Skeletal muscle tissue (tissue), 5 donors: Measurements from ENCODE around the gene WDR53. TPM values are rescaled to one million over a fixed set of nuclear protein-coding genes. Genes with fewer than 3 reads are reported as not detected.
"Not testable (repeated sequence)": the region's sequence is repeated elsewhere in the genome, so short reads cannot be mapped to it uniquely, and the experiment has no call there.

Experiments
- H3K27ac ChIP-seq: one replicate; pipeline ENCODE4 v1.7.0; 2013; ENCODE audit warnings: mild to moderate bottlenecking, low read depth, low read length, inconsistent platforms
- H3K27me3 ChIP-seq, 3 donors: one replicate each; pipeline ENCODE4 v1.7.0; 2013; ENCODE audit warnings: low read length in 3 of 3; ENCODE audit not compliant: control insufficient read depth in 3 of 3, insufficient read depth in 3 of 3
- H3K36me3 ChIP-seq, 3 donors: one replicate each; pipeline ENCODE4 v1.7.0; 2013; ENCODE audit warnings: low read length in 3 of 3; ENCODE audit not compliant: control insufficient read depth in 3 of 3, insufficient read depth in 3 of 3
- H3K4me1 ChIP-seq, 3 donors: one replicate each; pipeline ENCODE4 v1.7.0; 2013; ENCODE audit warnings: low read length in 3 of 3, mild to moderate bottlenecking in 3 of 3; ENCODE audit not compliant: control insufficient read depth in 3 of 3, insufficient read depth in 3 of 3
- H3K4me3 ChIP-seq, 3 donors: one replicate each; pipeline ENCODE4 v1.7.0; 2013; ENCODE audit warnings: low read length in 3 of 3
- H3K9ac ChIP-seq, 3 donors: one replicate each; pipeline ENCODE4 v1.7.0; 2013; ENCODE audit warnings: low read length in 3 of 3, mild to moderate bottlenecking in 3 of 3, moderate library complexity in 2 of 3, low read depth in 1 of 3
- H3K9me3 ChIP-seq, 3 donors: one replicate each; pipeline ENCODE4 v1.7.0; 2013; ENCODE audit warnings: low read length in 3 of 3; ENCODE audit not compliant: control insufficient read depth in 3 of 3
- small RNA-seq: library from RNA; depleted of rRNA; stranded (forward); fragments of <200 nt; gene quantifications from one replicate; pipeline ENCODE3, GENCODE V24; 2014
- total RNA-seq: library from RNA; depleted of rRNA; stranded (reverse); fragments of >200 nt; gene quantifications from one replicate; pipeline ENCODE4 v1.2.3, GENCODE V29; 2014
- donor health status: Osteomylitis.

Gene WDR53
- total RNA-seq, 1 donor from 2014 or later: 6.8 TPM

- Histone ChIP-seq H3K36me3 (no peaks in the 10 kb centered on the region), H3K4me1 (peaks cover 0 to 19% (median 6%) of the 10 kb centered on the region in 3 donors), H3K27me3 (no peaks in the 10 kb centered on the region), H3K9me3 (peaks cover 0 to 3% (median 3%) of the 10 kb centered on the region in 3 donors), H3K9ac (peak overlapping the region; percentile 61 to 85 (median 71)), H3K4me3 (peak overlapping the region; percentile 62 to 79 (median 78)), H3K27ac (peak overlapping the region; percentile 86)
Observed at GRCh38 chr3:196513697-196514349, 54.5 kb downstream of the WDR53 start.

GRCh38 chr3:196511646-196512425 is 56.5 kb downstream of the WDR53 start:
- H3K27me3 ChIP-seq: not testable (repeated sequence)

DNA sequence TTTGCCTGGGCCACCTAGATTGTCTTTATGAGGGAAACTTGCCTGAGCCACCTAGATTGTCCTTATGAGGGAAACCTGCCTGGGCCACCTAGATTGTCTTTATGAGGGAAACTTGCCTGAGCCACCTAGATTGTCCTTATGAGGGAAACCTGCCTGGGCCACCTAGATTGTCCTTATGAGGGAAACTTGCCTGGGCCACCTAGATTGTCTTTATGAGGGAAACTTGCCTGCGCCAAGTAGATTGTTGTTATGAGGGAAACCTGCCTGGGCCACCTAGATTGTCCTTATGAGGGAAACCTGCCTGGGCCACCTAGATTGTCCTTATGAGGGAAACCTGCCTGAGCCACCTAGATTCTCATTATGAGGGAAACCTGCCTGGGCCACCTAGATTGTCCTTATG is 57.2 kb downstream of the WDR53 start:
- peaks cover 13 to 20% (median 15%) of the 10 kb centered on the region in 3 donors for H3K36me3 ChIP-seq
- not testable (repeated sequence) for H3K27me3 ChIP-seq, H3K27ac ChIP-seq, H3K9me3 ChIP-seq, H3K9ac ChIP-seq, H3K4me3 ChIP-seq
- peaks cover 0 to 11% (median 0%) of the 10 kb centered on the region in 3 donors for H3K4me1 ChIP-seq

More at GRCh38 chr3:196511646-196512425, 56.5 kb downstream of the WDR53 start:
- not testable (repeated sequence) for H3K27ac ChIP-seq, H3K9me3 ChIP-seq, H3K4me3 ChIP-seq
- Histone ChIP-seq H3K9ac (peak overlapping the region in 1 of 3 donors; percentile 51), H3K4me1 (peaks cover 0 to 16% (median 3%) of the 10 kb centered on the region in 3 donors), H3K36me3 (peaks cover 9 to 13% (median 11%) of the 10 kb centered on the region in 3 donors)

GRCh38 chr3:196506687-196507086 is 61.7 kb downstream of the WDR53 start:
- peaks cover 3 to 7% (median 4%) of the 10 kb centered on the region in 3 donors for H3K9me3 ChIP-seq
- H3K27me3 ChIP-seq: no peaks in the 10 kb centered on the region
- peaks cover under 1 to 7% (median under 1%) of the 10 kb centered on the region in 3 donors for H3K4me1 ChIP-seq
- no peak overlapping the region for H3K9ac ChIP-seq
- H3K36me3 ChIP-seq: peaks cover 14 to 20% (median 15%) of the 10 kb centered on the region in 3 donors
- H3K4me3 ChIP-seq: peak overlapping the region in 1 of 3 donors; percentile 46
- no peak overlapping the region for H3K27ac ChIP-seq

- H3K4me3 ChIP-seq: no peak overlapping the region
- H3K27ac ChIP-seq: no peak overlapping the region
- H3K9me3 ChIP-seq: peaks cover 3 to 7% (median 4%) of the 10 kb centered on the region in 3 donors
- H3K9ac ChIP-seq: peak overlapping the region in 2 of 3 donors; percentile 85 to 95
- H3K4me1 ChIP-seq: peaks cover 13 to 21% (median 16%) of the 10 kb centered on the region in 3 donors
- H3K36me3 ChIP-seq: peaks cover 14 to 20% (median 17%) of the 10 kb centered on the region in 3 donors
- no peaks in the 10 kb centered on the region for H3K27me3 ChIP-seq
Observed at GRCh38 chr3:196504556-196504955, 63.8 kb downstream of the WDR53 start.

Small RNA genes within 50 kb of the gene (small RNA-seq; reads per million reads assigned to genes)
- gene RPS29P3: not detected

Other genes with a start within 250 kb of the WDR53 start
- gene TM4SF19, start 230.2 kb downstream of the WDR53 start, total RNA-seq: not detected
- gene UBXN7, start 136.1 kb downstream of the WDR53 start, total RNA-seq: 26.1 TPM
- gene RNF168, start 64.8 kb downstream of the WDR53 start, total RNA-seq: 12.0 TPM
- 3.7 TPM for gene SMCO1, start 53.2 kb downstream of the WDR53 start, total RNA-seq
- gene FBXO45, start 106 bp upstream of the WDR53 start, total RNA-seq: 11.5 TPM
- 1.6 TPM for gene NRROS, start 71.1 kb upstream of the WDR53 start, total RNA-seq
- 2.6 TPM for gene CEP19, start 143.7 kb upstream of the WDR53 start, total RNA-seq
- 12.5 TPM for gene PIGX, start 143.8 kb upstream of the WDR53 start, total RNA-seq
- gene PAK2, start 171.3 kb upstream of the WDR53 start, total RNA-seq: 24.5 TPM